ENCODE measurements around the gene PID1.

The PID1 gene

GRCh38 chr2:229033816-229034215, 237.3 kb downstream of the PID1 start:
- no peaks in the 10 kb centered on the region for H3K9me3 ChIP-seq (ENCODE audit: control insufficient read depth, low read length)
- no peak overlapping the region for H3K4me3 ChIP-seq (ENCODE audit: extremely low read depth, insufficient read depth, low read length, poor library complexity, severe bottlenecking)
- 80 to 94% methylated on average over 1 to 2 of the region's 3 CpGs for WGBS, 2 experiments (ENCODE audit: insufficient coverage in 2 of 2)
- no peaks in the 10 kb centered on the region for H3K4me1 ChIP-seq (ENCODE audit: control insufficient read depth, insufficient read depth, low read length, poor library complexity, severe bottlenecking)
- H3K27ac ChIP-seq (ENCODE audit: low read depth, low read length, severe bottlenecking), result no peak overlapping the region
- no peaks in the 10 kb centered on the region for H3K36me3 ChIP-seq (ENCODE audit: control insufficient read depth, insufficient read depth, low read length)

GRCh38 chr2:229032608-229033234, 238.4 kb downstream of the PID1 start:
- Histone ChIP-seq H3K27ac (ENCODE audit: low read depth, low read length, severe bottlenecking) (no peak overlapping the region), H3K9me3 (ENCODE audit: control insufficient read depth, low read length) (no peaks in the 10 kb centered on the region), H3K4me1 (ENCODE audit: control insufficient read depth, insufficient read depth, low read length, poor library complexity, severe bottlenecking) (no peaks in the 10 kb centered on the region), H3K4me3 (ENCODE audit: extremely low read depth, insufficient read depth, low read length, poor library complexity, severe bottlenecking) (no peak overlapping the region), H3K36me3 (ENCODE audit: control insufficient read depth, insufficient read depth, low read length) (no peaks in the 10 kb centered on the region)
- WGBS, 2 experiments (ENCODE audit: insufficient coverage in 2 of 2), result 92% methylated on average over 8 of the region's 9 CpGs

GRCh38 chr2:229027353-229028105, 243.6 kb downstream of the PID1 start:
- WGBS, 2 experiments (ENCODE audit: insufficient coverage in 2 of 2), result 89 to 95% methylated on average over 8 to 11 of the region's 12 CpGs
- H3K27ac ChIP-seq (ENCODE audit: low read depth, low read length, severe bottlenecking), result no peak overlapping the region
- H3K4me3 ChIP-seq (ENCODE audit: extremely low read depth, insufficient read depth, low read length, poor library complexity, severe bottlenecking), result no peak overlapping the region
- H3K9me3 ChIP-seq (ENCODE audit: control insufficient read depth, low read length), result no peaks in the 10 kb centered on the region
- H3K36me3 ChIP-seq (ENCODE audit: control insufficient read depth, insufficient read depth, low read length), result no peaks in the 10 kb centered on the region
- no peaks in the 10 kb centered on the region for H3K4me1 ChIP-seq (ENCODE audit: control insufficient read depth, insufficient read depth, low read length, poor library complexity, severe bottlenecking)

- WGBS, 2 experiments (ENCODE audit: insufficient coverage in 2 of 2), result 92 to 94% methylated on average over 20 of the region's 20 CpGs
- no peak overlapping the region for H3K27ac ChIP-seq (ENCODE audit: low read depth, low read length, severe bottlenecking)
- H3K4me1 ChIP-seq (ENCODE audit: control insufficient read depth, insufficient read depth, low read length, poor library complexity, severe bottlenecking), result no peaks in the 10 kb centered on the region
- H3K4me3 ChIP-seq (ENCODE audit: extremely low read depth, insufficient read depth, low read length, poor library complexity, severe bottlenecking), result no peak overlapping the region
- H3K9me3 ChIP-seq (ENCODE audit: control insufficient read depth, low read length), result no peaks in the 10 kb centered on the region
- H3K36me3 ChIP-seq (ENCODE audit: control insufficient read depth, insufficient read depth, low read length), result no peaks in the 10 kb centered on the region
Measured at GRCh38 chr2:229025653-229026052, 245.4 kb downstream of the PID1 start.

- no CpG with 5 or more reads among the region's 1 CpG for WGBS, 2 experiments (ENCODE audit: insufficient coverage in 2 of 2)
- no peak overlapping the region for H3K27ac ChIP-seq (ENCODE audit: low read depth, low read length, severe bottlenecking)
- H3K36me3 ChIP-seq (ENCODE audit: control insufficient read depth, insufficient read depth, low read length), result no peaks in the 10 kb centered on the region
- H3K4me3 ChIP-seq (ENCODE audit: extremely low read depth, insufficient read depth, low read length, poor library complexity, severe bottlenecking), result no peak overlapping the region
- H3K4me1 ChIP-seq (ENCODE audit: control insufficient read depth, insufficient read depth, low read length, poor library complexity, severe bottlenecking), result no peaks in the 10 kb centered on the region
- H3K9me3 ChIP-seq (ENCODE audit: control insufficient read depth, low read length), result no peaks in the 10 kb centered on the region
Measured at GRCh38 chr2:229022652-229023051, 248.4 kb downstream of the PID1 start.

GRCh38 chr2:229022071-229022470, 249.0 kb downstream of the PID1 start:
- Histone ChIP-seq H3K4me1 (ENCODE audit: control insufficient read depth, insufficient read depth, low read length, poor library complexity, severe bottlenecking) (no peaks in the 10 kb centered on the region), H3K9me3 (ENCODE audit: control insufficient read depth, low read length) (no peaks in the 10 kb centered on the region), H3K27ac (ENCODE audit: low read depth, low read length, severe bottlenecking) (no peak overlapping the region), H3K36me3 (ENCODE audit: control insufficient read depth, insufficient read depth, low read length) (no peaks in the 10 kb centered on the region), H3K4me3 (ENCODE audit: extremely low read depth, insufficient read depth, low read length, poor library complexity, severe bottlenecking) (no peak overlapping the region)
- WGBS, 2 experiments (ENCODE audit: insufficient coverage in 2 of 2), result 80 to 95% methylated on average over 1 to 2 of the region's 5 CpGs

- Histone ChIP-seq H3K36me3 (ENCODE audit: control insufficient read depth, insufficient read depth, low read length) (no peaks in the 10 kb centered on the region), H3K9me3 (ENCODE audit: control insufficient read depth, low read length) (no peaks in the 10 kb centered on the region), H3K4me1 (ENCODE audit: control insufficient read depth, insufficient read depth, low read length, poor library complexity, severe bottlenecking) (no peaks in the 10 kb centered on the region), H3K27ac (ENCODE audit: low read depth, low read length, severe bottlenecking) (no peak overlapping the region), H3K4me3 (ENCODE audit: extremely low read depth, insufficient read depth, low read length, poor library complexity, severe bottlenecking) (no peak overlapping the region)
- WGBS, 2 experiments (ENCODE audit: insufficient coverage in 2 of 2), result 88% methylated on average over 1 of the region's 1 CpG; no CpG with 5 or more reads in 1 of the 2 experiments
Measured at GRCh38 chr2:229009816-229010215, 261.3 kb downstream of the PID1 start.

GRCh38 chr2:229003256-229003655, 267.8 kb downstream of the PID1 start:
- Histone ChIP-seq H3K27ac (ENCODE audit: low read depth, low read length, severe bottlenecking) (no peak overlapping the region), H3K36me3 (ENCODE audit: control insufficient read depth, insufficient read depth, low read length) (no peaks in the 10 kb centered on the region), H3K4me3 (ENCODE audit: extremely low read depth, insufficient read depth, low read length, poor library complexity, severe bottlenecking) (no peak overlapping the region), H3K4me1 (ENCODE audit: control insufficient read depth, insufficient read depth, low read length, poor library complexity, severe bottlenecking) (no peaks in the 10 kb centered on the region), H3K9me3 (ENCODE audit: control insufficient read depth, low read length) (peaks cover 9% of the 10 kb centered on the region)
- WGBS, 2 experiments (ENCODE audit: insufficient coverage in 2 of 2), result 75 to 100% methylated on average over 1 of the region's 2 CpGs

GRCh38 chr2:229001196-229001595, 269.9 kb downstream of the PID1 start:
- no peak overlapping the region for H3K4me3 ChIP-seq (ENCODE audit: extremely low read depth, insufficient read depth, low read length, poor library complexity, severe bottlenecking)
- no peak overlapping the region for H3K27ac ChIP-seq (ENCODE audit: low read depth, low read length, severe bottlenecking)
- no CpG with 5 or more reads among the region's 1 CpG for WGBS, 2 experiments (ENCODE audit: insufficient coverage in 2 of 2)
- no peaks in the 10 kb centered on the region for H3K4me1 ChIP-seq (ENCODE audit: control insufficient read depth, insufficient read depth, low read length, poor library complexity, severe bottlenecking)
- peaks cover 9% of the 10 kb centered on the region for H3K9me3 ChIP-seq (ENCODE audit: control insufficient read depth, low read length)
- no peaks in the 10 kb centered on the region for H3K36me3 ChIP-seq (ENCODE audit: control insufficient read depth, insufficient read depth, low read length)

GRCh38 chr2:228999326-228999725, 271.8 kb downstream of the PID1 start:
- Histone ChIP-seq H3K27ac (ENCODE audit: low read depth, low read length, severe bottlenecking) (no peak overlapping the region), H3K9me3 (ENCODE audit: control insufficient read depth, low read length) (peaks cover 9% of the 10 kb centered on the region), H3K4me3 (ENCODE audit: extremely low read depth, insufficient read depth, low read length, poor library complexity, severe bottlenecking) (no peak overlapping the region), H3K4me1 (ENCODE audit: control insufficient read depth, insufficient read depth, low read length, poor library complexity, severe bottlenecking) (no peaks in the 10 kb centered on the region), H3K36me3 (ENCODE audit: control insufficient read depth, insufficient read depth, low read length) (no peaks in the 10 kb centered on the region)
- 75 to 89% methylated on average over 1 of the region's 1 CpG for WGBS, 2 experiments (ENCODE audit: insufficient coverage in 2 of 2)

- Histone ChIP-seq H3K27ac (ENCODE audit: low read depth, low read length, severe bottlenecking) (no peak overlapping the region), H3K4me1 (ENCODE audit: control insufficient read depth, insufficient read depth, low read length, poor library complexity, severe bottlenecking) (no peaks in the 10 kb centered on the region), H3K36me3 (ENCODE audit: control insufficient read depth, insufficient read depth, low read length) (no peaks in the 10 kb centered on the region), H3K9me3 (ENCODE audit: control insufficient read depth, low read length) (peaks cover 13% of the 10 kb centered on the region), H3K4me3 (ENCODE audit: extremely low read depth, insufficient read depth, low read length, poor library complexity, severe bottlenecking) (no peak overlapping the region)
- WGBS, 2 experiments (ENCODE audit: insufficient coverage in 2 of 2), result 36 to 50% methylated on average over 1 to 2 of the region's 3 CpGs
Measured at GRCh38 chr2:228988786-228989185, 282.3 kb downstream of the PID1 start.

All from mesodermal cell (in vitro differentiated cells).